ENCODE measurements around the gene STOML3. TPM values are rescaled to one million over a fixed set of nuclear protein-coding genes. Genes with fewer than 3 reads are reported as not detected.

The STOML3 gene
- polyA plus RNA-seq, 1 of the 3 experiments (the other 2 are of a cell fraction): not detected

DNA sequence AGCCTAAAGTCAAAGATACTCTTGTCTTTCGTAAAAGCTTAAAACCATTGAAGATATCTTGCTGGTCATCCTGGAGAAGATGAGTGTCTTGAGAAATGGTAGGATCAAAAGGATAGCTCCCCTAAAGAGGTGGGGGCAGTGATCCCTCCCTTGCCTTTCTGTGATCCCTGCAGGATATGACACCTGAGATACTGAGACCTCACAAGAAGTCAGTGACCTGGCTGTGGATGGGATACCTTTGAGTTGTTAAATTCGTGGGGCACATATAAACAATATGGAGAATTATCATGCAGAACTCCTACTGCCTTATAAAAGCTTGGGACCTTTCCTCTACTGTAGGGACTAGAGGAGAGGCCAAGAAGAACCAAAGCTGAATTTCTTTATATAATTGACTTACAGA lies 21.4 kb downstream of the STOML3 start:
- Histone ChIP-seq H3K27me3 (ENCODE audit: insufficient read depth) (no peaks in the 10 kb centered on the region), H3K9me2 (no peaks in the 10 kb centered on the region), H3K4me1 (ENCODE audit: control insufficient read depth in 1 of 2, insufficient read depth in 2 of 2, low read depth in 1 of 2, low read length in 1 of 2) (no peaks in the 10 kb centered on the region), H2AFZ (ENCODE audit: low read depth) (no peak overlapping the region), H3K79me2 (ENCODE audit: insufficient read depth) (no peaks in the 10 kb centered on the region), H3F3A (replicated peaks; ENCODE audit: insufficient read depth) (no peaks in the 10 kb centered on the region), H3K9me3 (no peaks in the 10 kb centered on the region), H3K9ac (no peak overlapping the region), H3K27ac (ENCODE audit: low read depth in 2 of 2, low read length in 1 of 2) (no peak overlapping the region), H3K4me2 (no peak overlapping the region), H3K4me3 (ENCODE audit: low read depth in 2 of 2, low read length in 1 of 2) (no peak overlapping the region), H3K36me3 (replicated peaks in 1 of 2; ENCODE audit: control insufficient read depth in 1 of 2, insufficient read depth in 2 of 2, low read length in 1 of 2) (no peaks in the 10 kb centered on the region), H4K20me1 (ENCODE audit: insufficient read depth) (no peaks in the 10 kb centered on the region)
- 5% methylated on average over 2 of the region's 2 CpGs for WGBS (ENCODE audit: low lambda C conversion rate)
- CTCF ChIA-PET: interaction anchor here (1.3 to 3.0 kb wide), 5 partner anchors 11 to 647 kb away, joined by 5 to 29 read pairs (median 12); no protein-coding TSS in a partner anchor
- TF ChIP-seq RCOR1 (IDR thresholded peaks at IDR 0.05; ENCODE audit: low read length): no peak
- no peak for TF ChIP-seq POLR2AphosphoS5 (IDR thresholded peaks at IDR 0.05; ENCODE audit: low read depth, low read length)
- TF ChIP-seq REST (IDR thresholded peaks at IDR 0.05; ENCODE audit: low read depth, low read length): no peak
- TF ChIP-seq MEF2A (IDR thresholded peaks at IDR 0.05; ENCODE audit: borderline replicate concordance, low read depth): no peak
- no peak for TF ChIP-seq MXI1 (IDR thresholded peaks at IDR 0.05; ENCODE audit: low read depth, low read length)
- no peak for TF ChIP-seq RXRA (IDR thresholded peaks at IDR 0.05; ENCODE audit: borderline replicate concordance, low read depth)
- TF ChIP-seq, protein P1, sequence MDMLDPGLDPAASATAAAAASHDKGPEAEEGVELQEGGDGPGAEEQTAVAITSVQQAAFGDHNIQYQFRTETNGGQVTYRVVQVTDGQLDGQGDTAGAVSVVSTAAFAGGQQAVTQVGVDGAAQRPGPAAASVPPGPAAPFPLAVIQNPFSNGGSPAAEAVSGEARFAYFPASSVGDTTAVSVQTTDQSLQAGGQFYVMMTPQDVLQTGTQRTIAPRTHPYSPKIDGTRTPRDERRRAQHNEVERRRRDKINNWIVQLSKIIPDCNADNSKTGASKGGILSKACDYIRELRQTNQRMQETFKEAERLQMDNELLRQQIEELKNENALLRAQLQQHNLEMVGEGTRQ (IDR thresholded peaks at IDR 0.05; ENCODE audit: borderline replicate concordance, low read depth, low read length): no peak
- no peak for TF ChIP-seq IRF3 (IDR thresholded peaks at IDR 0.05; ENCODE audit: low read depth, low read length)
- TF ChIP-seq TAF1 (IDR thresholded peaks at IDR 0.05; ENCODE audit: borderline replicate concordance, low read depth, low read length): no peak
- no peak for TF ChIP-seq JUND (IDR thresholded peaks at IDR 0.05)
- no peak for TF ChIP-seq RAD21 (IDR thresholded peaks at IDR 0.05; ENCODE audit: low read length)
- TF ChIP-seq FOXJ3 (CRISPR knock-in tag; IDR thresholded peaks at IDR 0.05): no peak
- TF ChIP-seq, protein P2, sequence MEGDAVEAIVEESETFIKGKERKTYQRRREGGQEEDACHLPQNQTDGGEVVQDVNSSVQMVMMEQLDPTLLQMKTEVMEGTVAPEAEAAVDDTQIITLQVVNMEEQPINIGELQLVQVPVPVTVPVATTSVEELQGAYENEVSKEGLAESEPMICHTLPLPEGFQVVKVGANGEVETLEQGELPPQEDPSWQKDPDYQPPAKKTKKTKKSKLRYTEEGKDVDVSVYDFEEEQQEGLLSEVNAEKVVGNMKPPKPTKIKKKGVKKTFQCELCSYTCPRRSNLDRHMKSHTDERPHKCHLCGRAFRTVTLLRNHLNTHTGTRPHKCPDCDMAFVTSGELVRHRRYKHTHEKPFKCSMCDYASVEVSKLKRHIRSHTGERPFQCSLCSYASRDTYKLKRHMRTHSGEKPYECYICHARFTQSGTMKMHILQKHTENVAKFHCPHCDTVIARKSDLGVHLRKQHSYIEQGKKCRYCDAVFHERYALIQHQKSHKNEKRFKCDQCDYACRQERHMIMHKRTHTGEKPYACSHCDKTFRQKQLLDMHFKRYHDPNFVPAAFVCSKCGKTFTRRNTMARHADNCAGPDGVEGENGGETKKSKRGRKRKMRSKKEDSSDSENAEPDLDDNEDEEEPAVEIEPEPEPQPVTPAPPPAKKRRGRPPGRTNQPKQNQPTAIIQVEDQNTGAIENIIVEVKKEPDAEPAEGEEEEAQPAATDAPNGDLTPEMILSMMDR (IDR thresholded peaks at IDR 0.05): no peak
- no peak for DNase-seq
- POLR2A ChIA-PET: no interaction called here

Data from SK-N-SH (cell line).